NCI-H460 (cell line): ENCODE data around the gene PRPF40B. TPM values are rescaled to one million over a fixed set of nuclear protein-coding genes. Genes with fewer than 3 reads are reported as not detected.

Experiments used
- DNase-seq: peaks from one replicate; pipeline ENCODE4 v3.0.0-alpha.2; 2016; ENCODE audit warnings: low read depth; ENCODE audit errors: extremely low read depth
- small RNA-seq, 2 experiments: library from RNA; depleted of rRNA; stranded (forward); fragments of <200 nt; gene quantifications; one replicate each; pipeline ENCODE3, GENCODE V24; 2014
- total RNA-seq: library from RNA; depleted of rRNA; stranded (reverse); fragments of >200 nt; shearing (Covaris generic); gene quantifications from 2 replicates; pipeline ENCODE4 v1.2.3, GENCODE V29; 2014; rRNA removed

PRPF40B gene
- total RNA-seq, 1 experiment from 2014 or later: 7.9 TPM

DNA sequence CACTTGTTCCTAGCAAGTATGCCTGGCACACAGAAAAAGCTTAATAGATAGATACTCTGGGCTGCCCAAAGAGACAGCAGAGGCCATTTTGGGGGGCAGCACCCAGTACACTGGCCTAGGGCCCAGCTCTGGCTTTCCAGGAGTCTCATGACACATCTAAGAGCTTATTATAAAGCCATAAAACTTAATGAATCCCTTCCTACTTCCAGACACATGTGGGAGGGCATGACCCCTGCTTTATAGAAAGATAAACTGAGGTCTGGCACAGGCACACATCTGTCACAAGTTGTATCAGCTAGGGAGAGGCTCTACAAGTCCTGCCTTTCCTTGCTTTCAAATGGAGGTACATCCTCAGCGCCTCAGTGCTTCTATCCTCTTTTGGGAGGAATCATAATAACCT, 56.7 kb downstream of the PRPF40B start:
- no peak for DNase-seq

DNA sequence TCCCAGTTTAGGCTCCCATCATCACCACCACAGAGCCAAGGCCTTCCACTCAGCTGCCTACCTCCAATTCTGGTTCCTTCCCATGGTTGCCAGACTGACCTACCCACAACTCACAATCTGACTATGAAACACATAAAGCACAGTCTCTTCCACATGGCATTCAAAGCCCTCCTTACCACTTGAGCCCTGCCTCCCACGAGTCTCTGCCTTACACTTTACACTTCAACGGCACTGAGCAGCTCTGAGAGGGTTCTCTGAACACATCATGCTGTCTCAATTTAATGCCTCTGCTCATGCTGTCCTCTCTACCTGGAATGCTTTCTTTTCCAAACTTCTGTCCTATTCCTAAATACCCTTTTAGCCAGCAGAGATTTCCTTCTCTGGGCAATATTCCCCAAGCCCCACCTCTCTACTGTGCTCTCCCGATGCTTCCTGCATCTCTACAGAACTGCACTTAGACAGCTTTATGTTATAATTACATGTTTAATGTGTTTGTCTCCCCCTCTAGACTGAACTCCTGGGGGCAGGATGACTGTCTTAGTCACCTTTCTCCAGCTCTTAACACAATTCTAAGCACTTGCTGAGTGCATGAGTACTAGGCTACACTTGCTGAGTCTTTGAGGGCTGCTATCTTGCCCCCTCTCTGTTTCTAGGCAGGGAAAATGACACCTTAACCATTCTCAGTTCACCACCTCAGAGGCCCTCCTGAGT, 60.4 kb downstream of the PRPF40B start:
- DNase-seq: no peak

DNA sequence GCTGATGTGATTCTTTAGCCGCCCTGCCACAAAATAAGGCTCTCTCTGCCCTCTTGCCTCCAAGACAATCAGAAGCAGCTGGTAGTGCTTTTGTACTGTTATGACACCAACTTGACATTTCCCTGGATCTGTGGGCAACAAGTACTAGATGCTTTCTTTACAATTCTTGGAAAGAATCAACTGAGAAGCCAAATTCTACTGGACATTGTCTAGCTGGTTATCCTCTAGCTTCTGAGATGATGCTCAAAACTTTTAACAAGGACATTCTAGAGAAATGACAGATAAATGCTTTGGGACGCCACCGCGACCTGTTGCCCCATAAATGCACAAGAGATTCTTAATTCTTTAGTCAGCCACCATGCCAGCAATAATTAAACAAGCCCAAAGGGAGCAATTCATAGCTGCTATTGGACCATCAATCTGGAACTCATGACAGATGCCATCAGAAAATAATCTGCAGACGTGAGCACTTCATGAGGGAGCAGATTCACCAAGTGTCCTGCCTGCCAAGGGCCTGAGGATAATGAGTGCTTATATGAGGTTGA, 61.0 kb downstream of the PRPF40B start:
- DNase-seq: no peak

DNA sequence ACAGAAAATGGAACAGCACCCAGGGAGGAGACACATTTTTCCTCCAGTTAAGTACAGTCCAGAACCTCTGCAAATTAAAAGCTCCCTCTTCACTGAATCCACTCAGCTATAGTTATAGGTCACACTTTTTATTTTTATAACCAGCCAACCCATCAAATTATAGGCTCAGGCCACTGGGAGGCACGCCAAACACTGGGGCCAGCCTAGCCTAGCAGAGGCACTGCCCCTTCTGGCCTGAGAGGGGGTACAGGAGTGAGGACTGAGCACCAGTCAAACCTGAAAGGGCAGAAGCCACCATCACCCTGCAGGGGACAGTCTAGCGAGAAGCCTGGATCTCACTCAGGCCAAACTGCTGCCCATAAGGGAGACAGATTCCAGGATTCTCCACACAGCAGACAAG, 64.6 kb downstream of the PRPF40B start:
- DNase-seq: no peak

DNA sequence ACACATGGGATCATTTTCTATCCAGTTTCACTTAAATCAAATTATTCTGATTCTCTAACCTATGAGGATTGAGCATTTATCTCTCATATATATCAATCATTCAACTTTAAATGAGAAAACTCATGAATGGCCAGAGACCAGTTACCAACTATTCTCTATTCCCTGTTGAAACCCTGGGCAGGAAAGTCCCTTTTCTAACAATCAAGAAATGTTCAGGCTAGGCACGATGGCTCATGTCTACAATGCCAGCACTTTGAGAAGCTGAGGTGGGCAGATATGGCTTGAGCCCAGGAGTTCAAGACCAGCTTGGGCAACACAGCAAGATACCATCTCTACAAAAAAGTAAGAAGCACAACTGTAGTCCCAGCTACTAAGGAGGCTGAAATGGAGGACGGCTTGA, 65.9 kb downstream of the PRPF40B start:
- no peak for DNase-seq

DNA sequence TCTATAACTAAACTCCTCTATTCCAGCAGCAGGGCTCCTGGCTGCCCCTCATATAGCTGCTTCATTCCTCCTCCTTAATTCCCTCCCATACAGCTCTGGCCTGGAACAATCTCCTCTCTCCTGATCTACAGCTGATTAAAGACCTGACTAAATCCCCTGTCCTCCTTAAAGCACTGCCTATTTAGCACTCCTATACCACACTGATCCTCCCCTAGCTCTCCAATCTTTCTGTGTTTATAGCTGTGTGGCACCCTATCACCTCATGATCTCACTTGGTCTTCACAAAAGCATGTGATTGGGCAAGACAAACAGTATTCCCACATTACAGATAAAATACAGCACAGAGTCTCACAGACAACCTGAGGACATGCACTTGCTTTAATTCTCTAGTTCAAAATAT, 66.4 kb downstream of the PRPF40B start:
- no peak for DNase-seq

DNA sequence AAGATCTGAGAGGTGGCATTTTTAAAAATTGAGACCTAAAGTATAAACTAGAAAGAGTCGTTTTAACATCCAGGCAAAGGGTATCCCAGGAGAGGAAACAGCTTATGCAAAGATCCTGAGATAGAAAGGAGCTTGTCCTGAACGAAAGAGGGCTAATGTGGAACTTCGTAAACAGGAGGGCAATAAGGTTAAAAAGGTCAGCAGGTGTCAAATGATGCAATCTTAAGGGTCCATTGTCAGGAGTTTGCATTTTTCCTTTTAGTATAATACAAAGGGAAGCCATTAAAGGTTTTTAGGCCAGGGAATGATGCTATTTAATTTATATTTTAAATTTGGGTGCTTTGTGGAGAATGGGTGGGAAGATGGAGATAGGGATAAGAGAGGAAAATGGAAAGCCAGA, 69.5 kb downstream of the PRPF40B start:
- no peak for DNase-seq

DNA sequence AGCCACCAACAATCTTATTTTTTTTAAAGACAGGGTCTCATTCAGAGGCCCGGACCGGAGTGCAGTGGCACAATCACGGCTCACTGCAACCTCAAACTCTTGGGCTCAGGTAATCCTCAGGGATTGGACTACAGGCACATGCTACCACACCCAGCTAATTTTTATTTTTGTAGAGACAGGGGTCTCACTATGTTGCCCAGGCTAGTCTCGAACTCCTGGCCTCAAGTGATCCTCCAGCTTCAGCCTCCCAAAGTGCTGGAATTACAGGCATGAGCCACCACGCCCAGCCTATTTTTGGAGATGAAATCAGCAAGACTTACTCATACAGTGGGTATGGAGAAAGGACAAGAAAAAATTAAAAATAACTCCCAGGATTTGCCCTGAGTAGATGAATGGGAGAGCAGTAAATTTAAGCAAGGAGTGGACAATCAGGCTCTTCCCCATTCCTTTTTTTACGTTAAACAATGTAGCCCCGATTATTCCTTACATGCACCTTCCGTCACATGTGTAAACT, 70.6 kb downstream of the PRPF40B start:
- no peak for DNase-seq

Small RNAs within 50 kb of the gene (small RNA-seq; reads per million reads assigned to genes)
- gene HIGD1AP9: 0 reads per million in 2 experiments
- gene POLR2KP1: 0 reads per million in 2 experiments
- 0 reads per million in 2 experiments for gene RNU6-834P

Other genes with a start within 250 kb of the PRPF40B start
- gene KCNH3, start 84.5 kb upstream of the PRPF40B start, total RNA-seq: 0.32 and 0.49 TPM in 2 replicates
- gene MCRS1, start 55.4 kb upstream of the PRPF40B start, total RNA-seq: 56.3 and 57.6 TPM in 2 replicates
- 0.22 and 0.23 TPM in 2 replicates for gene FAM186B, start 17.9 kb upstream of the PRPF40B start, total RNA-seq
- gene FMNL3, start 83.8 kb downstream of the PRPF40B start, total RNA-seq: 1.6 and 3.0 TPM in 2 replicates
- 642 and 659 TPM in 2 replicates for gene TMBIM6, start 118.0 kb downstream of the PRPF40B start, total RNA-seq
- 7.2 and 7.5 TPM in 2 replicates for gene NCKAP5L, start 204.9 kb downstream of the PRPF40B start, total RNA-seq
- 8.5 and 9.1 TPM in 2 replicates for gene BCDIN3D, start 219.5 kb downstream of the PRPF40B start, total RNA-seq